ENCODE data around the gene AK5. TPM values are rescaled to one million over a fixed set of nuclear protein-coding genes. Genes with fewer than 3 reads are reported as not detected.

Gene AK5
- total RNA-seq, 2 donors from 2014 or later: 3.1 to 20.8 TPM

DNA sequence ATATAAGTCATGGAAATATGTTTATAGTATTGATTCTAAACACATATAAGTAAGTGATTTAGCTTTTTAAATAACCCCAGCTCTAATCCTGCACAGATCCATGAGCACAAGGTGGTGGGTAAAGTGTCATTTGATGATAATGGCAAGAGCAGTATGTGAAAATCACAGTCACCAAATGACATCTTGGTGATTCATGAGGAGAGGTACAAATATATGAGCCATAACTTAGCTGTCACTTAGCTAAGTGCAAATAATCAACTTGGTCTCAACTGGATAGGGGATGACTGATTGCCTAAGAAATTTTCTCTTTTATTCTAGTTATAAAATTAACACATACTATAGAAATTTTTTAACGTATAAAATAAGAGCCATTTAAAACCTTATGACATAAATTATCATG lies 202.5 kb downstream of the AK5 start:
- H3K4me1 ChIP-seq (replicated peaks): no peaks in the 10 kb centered on the region
- H3K4me3 ChIP-seq: no peak overlapping the region
- no peaks in the 10 kb centered on the region for H3K9me3 ChIP-seq
- no peak for DNase-seq (ENCODE audit: low spot score)
- no peaks in the 10 kb centered on the region for H3K27me3 ChIP-seq (replicated peaks; ENCODE audit: insufficient read depth)
- intact Hi-C loops (cut with DNase I): no loop called here
- H3K36me3 ChIP-seq: no peaks in the 10 kb centered on the region
- H3K27ac ChIP-seq: no peak overlapping the region
- WGBS: 86% methylated on average over 1 of the region's 1 CpG
- TF ChIP-seq, protein P1, sequence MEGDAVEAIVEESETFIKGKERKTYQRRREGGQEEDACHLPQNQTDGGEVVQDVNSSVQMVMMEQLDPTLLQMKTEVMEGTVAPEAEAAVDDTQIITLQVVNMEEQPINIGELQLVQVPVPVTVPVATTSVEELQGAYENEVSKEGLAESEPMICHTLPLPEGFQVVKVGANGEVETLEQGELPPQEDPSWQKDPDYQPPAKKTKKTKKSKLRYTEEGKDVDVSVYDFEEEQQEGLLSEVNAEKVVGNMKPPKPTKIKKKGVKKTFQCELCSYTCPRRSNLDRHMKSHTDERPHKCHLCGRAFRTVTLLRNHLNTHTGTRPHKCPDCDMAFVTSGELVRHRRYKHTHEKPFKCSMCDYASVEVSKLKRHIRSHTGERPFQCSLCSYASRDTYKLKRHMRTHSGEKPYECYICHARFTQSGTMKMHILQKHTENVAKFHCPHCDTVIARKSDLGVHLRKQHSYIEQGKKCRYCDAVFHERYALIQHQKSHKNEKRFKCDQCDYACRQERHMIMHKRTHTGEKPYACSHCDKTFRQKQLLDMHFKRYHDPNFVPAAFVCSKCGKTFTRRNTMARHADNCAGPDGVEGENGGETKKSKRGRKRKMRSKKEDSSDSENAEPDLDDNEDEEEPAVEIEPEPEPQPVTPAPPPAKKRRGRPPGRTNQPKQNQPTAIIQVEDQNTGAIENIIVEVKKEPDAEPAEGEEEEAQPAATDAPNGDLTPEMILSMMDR (IDR thresholded peaks at IDR 0.05): no peak
- no peak for TF ChIP-seq POLR2A (IDR thresholded peaks at IDR 0.05)
- TF ChIP-seq POLR2AphosphoS5 (IDR thresholded peaks at IDR 0.05): no peak

DNA sequence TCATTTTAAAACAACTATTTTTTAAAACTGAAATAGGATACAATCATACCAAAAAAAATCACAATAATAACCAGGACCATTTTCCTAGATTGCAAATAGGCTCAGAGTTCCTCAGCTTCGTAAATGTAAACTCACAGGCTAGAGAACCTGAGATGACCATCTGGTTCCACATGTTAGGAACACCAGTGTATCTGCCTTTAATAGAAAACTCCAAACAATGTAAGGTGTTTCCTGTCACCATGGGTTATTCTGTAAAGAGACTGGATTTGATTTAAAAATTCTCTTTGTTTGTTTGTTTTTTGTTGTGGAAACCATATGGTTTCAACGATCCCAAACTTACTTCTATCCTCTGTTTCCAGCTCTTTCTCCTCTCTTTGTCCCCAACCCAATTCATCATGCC lies 203.1 kb downstream of the AK5 start:
- Histone ChIP-seq H3K36me3 (no peaks in the 10 kb centered on the region), H3K9me3 (no peaks in the 10 kb centered on the region), H3K4me1 (replicated peaks) (no peaks in the 10 kb centered on the region), H3K27ac (no peak overlapping the region), H3K27me3 (replicated peaks; ENCODE audit: insufficient read depth) (no peaks in the 10 kb centered on the region), H3K4me3 (no peak overlapping the region)
- TF ChIP-seq, protein P1 (IDR thresholded peaks at IDR 0.05): no peak
- TF ChIP-seq POLR2A (IDR thresholded peaks at IDR 0.05): no peak
- TF ChIP-seq POLR2AphosphoS5 (IDR thresholded peaks at IDR 0.05): no peak
- intact Hi-C loops (cut with DNase I): no loop called here
- DNase-seq (ENCODE audit: low spot score): no peak
- 69% methylated on average over 2 of the region's 2 CpGs for WGBS

DNA sequence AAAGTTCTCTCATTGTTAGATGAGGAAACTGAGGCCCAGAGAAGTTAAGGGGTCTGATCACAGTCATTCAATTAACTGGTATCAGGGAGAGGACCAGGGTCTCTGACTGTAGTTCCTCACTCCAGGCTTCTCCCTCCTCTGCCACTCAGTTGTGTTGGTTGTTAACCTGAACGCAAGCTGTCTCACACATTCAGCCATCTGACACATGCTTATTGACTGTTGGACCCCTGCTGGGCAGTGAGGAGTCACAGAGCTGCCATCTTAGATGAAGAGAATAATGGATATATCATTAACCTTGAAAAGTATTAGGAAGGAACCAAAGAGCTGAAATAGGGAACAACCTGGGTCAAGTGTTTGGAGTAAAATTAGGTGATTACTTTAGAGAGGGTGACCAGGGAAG lies 205.8 kb downstream of the AK5 start:
- Histone ChIP-seq H3K4me1 (replicated peaks) (no peaks in the 10 kb centered on the region), H3K4me3 (no peak overlapping the region), H3K9me3 (no peaks in the 10 kb centered on the region), H3K36me3 (no peaks in the 10 kb centered on the region), H3K27me3 (replicated peaks; ENCODE audit: insufficient read depth) (no peaks in the 10 kb centered on the region), H3K27ac (no peak overlapping the region)
- DNase-seq (ENCODE audit: low spot score): no peak
- TF ChIP-seq POLR2A (IDR thresholded peaks at IDR 0.05) (no peak), POLR2AphosphoS5 (IDR thresholded peaks at IDR 0.05) (no peak)
- TF ChIP-seq, protein P1 (IDR thresholded peaks at IDR 0.05): no peak
- WGBS: 81% methylated on average over 1 of the region's 1 CpG
- intact Hi-C loops (cut with DNase I): no loop called here

DNA sequence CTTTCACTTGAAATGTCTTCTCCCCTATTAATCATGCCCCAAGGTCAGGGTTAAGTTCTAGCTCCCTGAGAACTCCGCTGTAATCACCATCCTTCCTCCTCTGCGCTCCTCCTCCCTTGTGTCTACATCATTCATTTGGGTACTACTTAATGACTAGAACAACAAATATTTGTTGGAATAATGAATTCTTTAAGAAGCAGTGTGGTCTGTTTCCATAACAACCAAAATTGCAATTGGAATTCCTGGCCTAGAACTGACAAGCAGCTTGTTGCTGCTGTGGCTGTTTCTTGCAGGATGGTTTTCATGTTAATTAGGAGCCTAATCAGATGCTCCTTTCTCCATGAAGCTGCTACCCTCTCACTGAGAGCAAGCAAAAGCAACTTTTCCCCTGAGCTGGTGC lies 208.1 kb downstream of the AK5 start:
- no peak overlapping the region for H3K27ac ChIP-seq
- H3K4me3 ChIP-seq: no peak overlapping the region
- no peaks in the 10 kb centered on the region for H3K4me1 ChIP-seq (replicated peaks)
- WGBS: 76% methylated on average over 2 of the region's 2 CpGs
- no peaks in the 10 kb centered on the region for H3K9me3 ChIP-seq
- no peaks in the 10 kb centered on the region for H3K27me3 ChIP-seq (replicated peaks; ENCODE audit: insufficient read depth)
- no peak for DNase-seq (ENCODE audit: low spot score)
- no peaks in the 10 kb centered on the region for H3K36me3 ChIP-seq
- intact Hi-C loops (cut with DNase I): no loop called here
- TF ChIP-seq POLR2AphosphoS5 (IDR thresholded peaks at IDR 0.05) (no peak), POLR2A (IDR thresholded peaks at IDR 0.05) (no peak)
- TF ChIP-seq, protein P1 (IDR thresholded peaks at IDR 0.05): no peak

DNA sequence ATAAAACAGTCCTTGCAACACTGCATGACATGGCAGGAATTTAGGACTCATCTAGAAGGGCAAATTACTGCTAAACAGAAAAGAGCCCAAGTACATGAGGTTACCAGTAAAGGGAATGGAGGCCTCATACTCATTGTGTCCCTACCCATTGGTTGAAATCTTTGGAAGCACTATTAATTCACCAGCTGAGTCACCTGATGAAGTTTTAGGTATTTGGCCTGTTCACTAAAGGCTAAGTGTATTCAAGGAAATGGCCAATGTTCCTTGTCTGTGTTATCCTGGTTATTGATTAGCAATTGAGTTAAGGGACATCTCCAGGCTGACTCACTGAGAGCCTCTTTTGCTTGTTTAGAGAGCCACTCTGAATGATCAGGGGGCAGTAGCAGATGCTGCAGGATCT lies 212.2 kb downstream of the AK5 start:
- Histone ChIP-seq H3K4me1 (replicated peaks) (no peaks in the 10 kb centered on the region), H3K27me3 (replicated peaks; ENCODE audit: insufficient read depth) (no peaks in the 10 kb centered on the region), H3K36me3 (no peaks in the 10 kb centered on the region), H3K4me3 (no peak overlapping the region), H3K9me3 (no peaks in the 10 kb centered on the region), H3K27ac (no peak overlapping the region)
- intact Hi-C loops (cut with DNase I): no loop called here
- TF ChIP-seq POLR2AphosphoS5 (IDR thresholded peaks at IDR 0.05) (no peak), POLR2A (IDR thresholded peaks at IDR 0.05) (no peak)
- TF ChIP-seq, protein P1 (IDR thresholded peaks at IDR 0.05): no peak
- DNase-seq (ENCODE audit: low spot score): no peak

Measured in prostate gland (tissue), 2 donors.